Sigmoid colon (tissue), 7 donors: ENCODE measurements around the gene LCE1B. TPM values are rescaled to one million over a fixed set of nuclear protein-coding genes. Genes with fewer than 3 reads are reported as not detected.

Experiments used
- DNase-seq: peaks from one replicate; pipeline ENCODE4 v3.0.0-alpha.2; 2019
- H3K27ac ChIP-seq, 4 donors: fragments of 200-600 bp; sonication (generic); one replicate each; pipeline ENCODE4 v1.5.1; 2016 to 2019; ENCODE audit warnings: mild to moderate bottlenecking in 1 of 4
- H3K27me3 ChIP-seq, 3 donors: fragments of 200-600 bp; sonication (generic); one replicate each; pipeline ENCODE4 v1.5.1; 2019; ENCODE audit warnings: mild to moderate bottlenecking in 1 of 3
- H3K36me3 ChIP-seq, 4 donors: fragments of 200-600 bp; sonication (generic); one replicate each; pipeline ENCODE4 v1.5.1; 2016 to 2019
- H3K4me1 ChIP-seq, 4 donors: fragments of 200-600 bp; sonication (generic); one replicate each; pipeline ENCODE4 v1.5.1; 2017 to 2019
- H3K4me3 ChIP-seq, 4 donors: fragments of 200-600 bp; sonication (generic); one replicate each; pipeline ENCODE4 v1.5.1; 2017 to 2019; ENCODE audit warnings: mild to moderate bottlenecking in 2 of 4, moderate library complexity in 1 of 4
- H3K9me3 ChIP-seq, 4 donors: fragments of 200-600 bp in 3 of 4; sonication (generic) in 3 of 4; one replicate each; pipeline versions ENCODE4 v1.5.1 to v1.6.1; 2013 to 2019
- CTCF ChIP-seq, 4 experiments: fragments of 450-650 bp in 3 of 4; fragments of 200-600 bp in 1 of 4; IDR thresholded peaks; one replicate each; pipeline ENCODE4 v1.5.1; 2016 to 2019; ENCODE audit warnings: antibody characterized with exemption in 4 of 4, mild to moderate bottlenecking in 3 of 4, moderate library complexity in 2 of 4
- EP300 ChIP-seq, 4 donors: sonication (generic); formaldehyde crosslinking; IDR thresholded peaks; one replicate each; pipeline ENCODE4 v1.6.1; 2017; ENCODE audit warnings: antibody characterized with exemption in 4 of 4
- POLR2A ChIP-seq, 2 donors: fragments of 450-650 bp; IDR thresholded peaks; one replicate each; pipeline ENCODE4 v1.6.1; 2016; ENCODE audit warnings: antibody characterized with exemption in 2 of 2, mild to moderate bottlenecking in 2 of 2, moderate library complexity in 2 of 2
- POLR2AphosphoS5 ChIP-seq, 4 donors: sonication (generic); formaldehyde crosslinking; IDR thresholded peaks; one replicate each; pipeline ENCODE4 v1.6.1; 2017; ENCODE audit warnings: antibody characterized with exemption in 4 of 4
- WGBS, 2 donors: extraction: QIAGEN DNeasy Blood & Tissue Kit; methylation state at CpG; one replicate each; pipeline ENCODE4 v1.1.7; 2013; 5-methylcytosine and 5-hydroxymethylcytosine counted together
- intact Hi-C: fragments of 100-400 bp; cut with DNase I; formaldehyde crosslinking; loops from one replicate; pipeline ENCODE4 v1.15.1; 2023
- polyA plus RNA-seq, 3 donors: library from polyadenylated mRNA; stranded (reverse); fragments of 200-250 nt; gene quantifications; one replicate each; pipeline ENCODE4 v1.2.3, GENCODE V29; 2013
- total RNA-seq, 4 donors: library from RNA; depleted of rRNA; stranded (reverse); fragments of >200 nt; gene quantifications; one replicate each; pipeline ENCODE4 v1.1.0, GENCODE V29; 2016
- donor health status: healthy with polysubstance abuse.
- donor health status: Bipolar disorder and iron deficiency.
- donor health status: healthy.

The LCE1B gene
- total and polyA plus RNA-seq, 7 donors = not detected

GRCh38 chr1:152824964-152825363 lies 13.2 kb downstream of the LCE1B start:
- Histone ChIP-seq H3K36me3 (no peaks in the 10 kb centered on the region), H3K4me1 (no peaks in the 10 kb centered on the region), H3K27ac (no peak overlapping the region), H3K27me3 (no peaks in the 10 kb centered on the region), H3K9me3 (no peaks in the 10 kb centered on the region), H3K4me3 (no peak overlapping the region)
- TF ChIP-seq EP300 (IDR thresholded peaks at IDR 0.05) = no peak
- no peak for TF ChIP-seq POLR2AphosphoS5 (IDR thresholded peaks at IDR 0.05)
- TF ChIP-seq POLR2A (IDR thresholded peaks at IDR 0.05) = no peak
- TF ChIP-seq CTCF (IDR thresholded peaks at IDR 0.05) = no peak
- DNase-seq = no peak
- intact Hi-C loops = no loop called here

- H3K4me1 ChIP-seq = no peaks in the 10 kb centered on the region
- no peaks in the 10 kb centered on the region for H3K27me3 ChIP-seq
- no peak within 1 kb of the TSS for H3K27ac ChIP-seq
- TF ChIP-seq EP300 (IDR thresholded peaks at IDR 0.05) = no peak
- TF ChIP-seq POLR2A (IDR thresholded peaks at IDR 0.05) = no peak
- TF ChIP-seq CTCF (IDR thresholded peaks at IDR 0.05) = no peak
- TF ChIP-seq POLR2AphosphoS5 (IDR thresholded peaks at IDR 0.05) = no peak
- no peaks in the 10 kb centered on the region for H3K9me3 ChIP-seq
- no peaks in the 10 kb centered on the region for H3K36me3 ChIP-seq
- intact Hi-C loops = no loop called here
- WGBS, 2 donors = 82 to 91% methylated on average over 2 of the region's 2 CpGs
- DNase-seq = no peak
- no peak within 1 kb of the TSS for H3K4me3 ChIP-seq
Observed at GRCh38 chr1:152827173-152827572, 15.4 kb downstream of the LCE1B start, which contains the start of gene LCE1A. TSS of gene LCE1A (plus strand) at chr1:152827473. CDS start at chr1:152827473, 0 bp downstream.

- WGBS, 2 donors = 50 to 58% methylated on average over 2 of the region's 2 CpGs
- intact Hi-C loops = no loop called here
- no peak for DNase-seq
- H3K36me3 ChIP-seq = no peaks in the 10 kb centered on the region
- TF ChIP-seq CTCF (IDR thresholded peaks at IDR 0.05) = no peak
- H3K4me3 ChIP-seq = no peak overlapping the region
- no peaks in the 10 kb centered on the region for H3K9me3 ChIP-seq
- H3K27ac ChIP-seq = no peak overlapping the region
- no peaks in the 10 kb centered on the region for H3K4me1 ChIP-seq
- H3K27me3 ChIP-seq = no peaks in the 10 kb centered on the region
Observed at GRCh38 chr1:152836870-152837269, 25.1 kb downstream of the LCE1B start.

GRCh38 chr1:152842556-152842955 lies 30.8 kb downstream of the LCE1B start, which contains the start of gene LCE6A:
TSS of gene LCE6A (plus strand) at chr1:152842856. CDS start at chr1:152843521, 665 bp downstream.
- no peak within 1 kb of the TSS for H3K27ac ChIP-seq
- DNase-seq = no peak
- WGBS, 2 donors = 76 to 88% methylated on average over 3 of the region's 3 CpGs
- H3K27me3 ChIP-seq = no peaks in the 10 kb centered on the region
- H3K4me1 ChIP-seq = no peaks in the 10 kb centered on the region
- H3K4me3 ChIP-seq = no peak within 1 kb of the TSS
- intact Hi-C loops = no loop called here
- H3K9me3 ChIP-seq = no peaks in the 10 kb centered on the region
- TF ChIP-seq EP300 (IDR thresholded peaks at IDR 0.05) (no peak), CTCF (IDR thresholded peaks at IDR 0.05) (no peak), POLR2AphosphoS5 (IDR thresholded peaks at IDR 0.05) (no peak), POLR2A (IDR thresholded peaks at IDR 0.05) (no peak)
- H3K36me3 ChIP-seq = no peaks in the 10 kb centered on the region

- DNase-seq = no peak
- Histone ChIP-seq H3K27ac (no peak overlapping the region), H3K4me3 (no peak overlapping the region), H3K9me3 (no peaks in the 10 kb centered on the region), H3K4me1 (no peaks in the 10 kb centered on the region), H3K27me3 (no peaks in the 10 kb centered on the region), H3K36me3 (no peaks in the 10 kb centered on the region)
- no peak for TF ChIP-seq EP300 (IDR thresholded peaks at IDR 0.05)
- no peak for TF ChIP-seq CTCF (IDR thresholded peaks at IDR 0.05)
- TF ChIP-seq POLR2A (IDR thresholded peaks at IDR 0.05) = no peak
- no peak for TF ChIP-seq POLR2AphosphoS5 (IDR thresholded peaks at IDR 0.05)
- intact Hi-C loops = no loop called here
- 34 to 54% methylated on average over 2 of the region's 2 CpGs for WGBS, 2 donors
Observed at GRCh38 chr1:152855661-152856060, 43.9 kb downstream of the LCE1B start.
